Jurkat, Clone E6-1 (cell line): ENCODE results near the gene MKRN2OS. TPM values are rescaled to one million over a fixed set of nuclear protein-coding genes. Genes with fewer than 3 reads are reported as not detected.

Source experiments
- DNase-seq: peaks from one replicate; pipeline ENCODE4 v3.0.0-alpha.2; 2011; ENCODE audit warnings: low read depth, low spot score
- H3K4me3 ChIP-seq: 2 replicates; pipeline ENCODE4 v1.5.1; 2011; ENCODE audit warnings: mild to moderate bottlenecking, low read length, control low read depth, moderate library complexity
- polyA plus RNA-seq: library from polyadenylated mRNA; unstranded; fragments of >200 nt; gene quantifications from one replicate; pipeline ENCODE4 v1.2.1, GENCODE V29; 2012; ENCODE audit warnings: missing spikeins; ENCODE audit not compliant: insufficient read length, insufficient read depth

The MKRN2OS gene
- not detected for polyA plus RNA-seq

- H3K4me3 ChIP-seq: no peak within 1 kb of the TSS
Measured at GRCh38 chr3:12545473-12545791, at the start of gene MKRN2OS. MKRN2OS (minus strand) TSS chr3:12545499; CDS start chr3:12545464, 35 bp downstream.

GRCh38 chr3:12593473-12593872 is 48.2 kb upstream of the MKRN2OS start:
- no peak overlapping the region for H3K4me3 ChIP-seq
- DNase-seq: no peak

More at GRCh38 chr3:12545473-12545791, at the start of gene MKRN2OS:
- DNase-seq: no peak

DNA sequence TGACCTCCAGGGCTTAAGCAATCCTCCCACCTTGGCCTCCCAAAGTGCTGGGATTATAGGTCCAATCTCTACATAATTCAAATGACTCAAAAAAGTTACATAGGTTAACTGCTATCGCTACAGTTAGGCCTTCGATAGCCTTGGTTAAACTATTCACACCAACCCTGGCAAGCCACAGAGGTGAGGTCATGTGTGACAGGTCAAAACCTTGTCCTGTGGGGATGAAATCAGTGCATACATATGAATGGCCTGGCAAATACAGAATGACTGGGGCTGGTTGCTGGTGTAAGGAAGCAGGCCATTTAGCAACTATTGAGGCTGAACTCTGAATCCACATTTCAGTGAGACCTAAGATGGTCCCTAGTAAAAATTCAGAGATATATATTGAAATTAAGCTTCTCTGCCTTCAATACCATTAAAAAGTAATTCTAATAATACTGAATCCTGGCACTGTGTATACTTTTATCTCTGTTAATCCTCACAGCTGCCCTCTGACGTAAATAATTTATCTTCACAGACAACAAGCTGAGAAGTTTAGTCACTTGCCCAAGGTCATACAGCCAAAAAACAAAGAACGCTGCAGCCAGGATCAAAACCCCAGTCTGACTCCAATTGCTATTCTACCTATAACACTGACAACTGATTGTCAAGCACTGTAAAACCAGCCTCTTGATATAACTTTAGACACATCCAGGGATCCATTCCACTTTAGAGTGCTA is 46.9 kb upstream of the MKRN2OS start:
- DNase-seq: no peak
- H3K4me3 ChIP-seq: no peak overlapping the region

GRCh38 chr3:12591456-12591855 is 46.2 kb upstream of the MKRN2OS start:
- no peak for DNase-seq
- H3K4me3 ChIP-seq: no peak overlapping the region

GRCh38 chr3:12590096-12590495 is 44.8 kb upstream of the MKRN2OS start:
- DNase-seq: no peak
- H3K4me3 ChIP-seq: no peak overlapping the region

DNA sequence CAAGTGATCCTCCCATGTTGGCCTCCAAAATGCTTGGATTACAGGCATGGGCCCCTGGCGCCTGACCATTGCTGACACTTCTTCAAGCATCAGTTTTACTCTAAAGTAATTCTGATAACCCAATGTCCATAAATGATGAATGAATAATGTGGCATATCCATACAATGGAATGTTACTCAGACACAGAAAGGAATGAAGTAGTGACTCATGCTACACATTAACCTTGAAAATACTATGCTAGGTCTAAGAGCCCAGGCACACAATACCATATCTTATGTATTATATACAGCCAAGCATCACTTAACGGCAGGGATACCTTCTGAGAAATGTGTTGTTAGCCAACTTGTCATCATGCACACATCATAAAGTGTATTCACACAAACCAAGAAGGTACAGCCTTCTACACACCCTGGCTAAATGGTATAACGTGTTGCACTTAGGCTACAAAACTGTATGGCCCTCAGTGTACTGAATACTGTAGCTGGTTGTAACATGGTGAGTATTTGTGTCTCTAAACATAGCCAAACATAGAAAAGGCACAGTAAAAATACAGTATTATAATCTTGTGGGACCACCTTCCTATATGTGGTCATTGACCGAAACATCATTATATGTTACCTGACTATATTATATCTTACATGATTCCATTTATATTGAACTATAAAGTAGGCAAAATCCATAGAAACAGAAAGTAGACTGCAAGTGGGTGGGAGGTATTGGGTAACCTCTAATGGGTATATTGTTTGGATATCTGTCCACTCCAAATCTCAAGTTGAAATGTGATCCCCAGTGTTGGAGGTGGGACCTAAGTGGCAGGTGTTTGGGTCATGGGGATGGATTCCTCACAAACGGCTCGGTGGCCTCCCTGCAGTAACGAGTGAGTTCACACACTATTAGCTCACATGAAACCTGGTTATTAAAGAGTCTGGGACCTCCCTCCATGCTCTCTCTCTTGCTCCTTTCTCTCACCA is 43.0 kb upstream of the MKRN2OS start:
- DNase-seq: no peak
- no peak overlapping the region for H3K4me3 ChIP-seq

GRCh38 chr3:12586403-12586802 is 41.1 kb upstream of the MKRN2OS start:
- no peak overlapping the region for H3K4me3 ChIP-seq
- no peak for DNase-seq

GRCh38 chr3:12585970-12586369 is 40.7 kb upstream of the MKRN2OS start:
- DNase-seq: no peak
- no peak overlapping the region for H3K4me3 ChIP-seq

DNA sequence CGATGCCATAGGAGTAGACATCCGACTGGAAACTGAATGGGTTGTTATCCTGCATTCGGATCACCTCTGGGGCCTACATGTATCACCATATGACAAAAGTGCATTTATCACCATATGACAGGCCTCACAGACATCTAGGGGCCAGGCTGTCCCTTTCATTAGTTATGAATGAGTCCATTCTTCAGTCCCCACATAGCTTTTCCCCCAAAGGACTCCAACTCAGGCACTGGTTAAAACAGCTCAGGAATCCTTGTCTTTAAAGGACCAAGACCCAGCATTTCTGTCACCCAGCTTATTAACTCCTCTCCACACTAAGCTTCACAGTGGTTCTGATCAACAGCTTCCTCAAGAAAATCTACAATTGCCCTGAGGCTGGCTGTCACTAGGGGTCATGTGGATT is 39.9 kb upstream of the MKRN2OS start:
- H3K4me3 ChIP-seq: no peak overlapping the region
- no peak for DNase-seq

DNA sequence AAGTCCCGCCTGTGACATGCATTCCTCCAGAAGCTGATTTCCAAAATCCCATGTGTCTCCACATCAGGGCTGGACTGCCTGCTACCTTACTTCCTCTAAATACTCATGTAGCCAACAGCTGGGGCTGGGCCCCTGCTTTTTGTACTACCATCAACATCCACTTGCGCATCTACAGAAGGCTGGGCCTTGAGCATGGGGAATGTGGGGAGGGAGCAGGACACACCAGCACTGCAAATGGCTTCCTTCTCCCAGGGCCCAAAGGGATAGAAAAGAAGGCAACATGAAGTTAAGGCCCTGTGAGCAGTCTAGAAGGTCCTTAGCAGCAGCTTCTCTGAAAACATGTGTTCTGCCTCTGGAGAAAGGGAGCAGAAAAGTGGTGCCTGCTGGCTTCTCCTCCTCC is 38.8 kb upstream of the MKRN2OS start:
- no peak for DNase-seq
- no peak overlapping the region for H3K4me3 ChIP-seq

DNA sequence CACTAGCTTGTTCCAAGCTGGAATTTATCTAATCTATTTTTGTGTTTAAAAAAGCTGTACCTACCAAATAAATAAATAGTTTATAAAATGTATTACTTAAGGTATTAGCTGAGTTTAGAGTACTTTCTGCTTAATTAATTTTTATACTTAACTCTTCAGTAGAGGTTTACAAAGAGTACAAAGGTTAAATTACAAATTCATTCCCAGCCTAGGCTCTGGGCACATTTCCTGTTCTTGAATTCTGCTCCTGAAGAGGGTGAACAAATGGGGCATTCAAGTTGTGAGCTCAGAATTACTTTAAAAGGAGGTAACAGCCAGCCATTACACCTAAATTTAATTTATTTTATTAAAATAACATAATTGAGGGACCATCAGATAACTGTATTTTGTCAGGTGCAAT is 38.0 kb upstream of the MKRN2OS start:
- DNase-seq: no peak

DNA sequence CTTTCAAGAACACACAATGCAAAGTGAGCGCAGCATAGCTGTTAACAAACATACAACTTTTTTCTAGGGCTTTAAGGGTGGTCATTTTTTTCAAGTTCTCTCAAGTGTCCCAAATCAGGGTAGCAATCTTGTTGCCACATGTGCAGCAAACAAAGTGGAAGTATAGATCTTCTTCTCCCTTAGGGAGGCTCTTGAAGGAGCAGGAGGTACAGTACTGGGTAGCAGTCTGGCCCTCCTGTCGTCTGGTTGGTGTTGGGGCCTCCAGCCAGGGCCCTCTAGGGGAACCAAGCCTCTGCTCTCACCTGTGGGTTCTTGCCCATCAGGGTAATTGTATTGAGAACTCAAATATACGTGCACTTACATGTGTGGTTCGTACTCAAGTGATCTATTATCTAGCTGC is 37.4 kb upstream of the MKRN2OS start:
- no peak for DNase-seq
- no peak overlapping the region for H3K4me3 ChIP-seq

More for the DNA sequence above, 38.0 kb upstream of the MKRN2OS start:
- H3K4me3 ChIP-seq: no peak overlapping the region

GRCh38 chr3:12579905-12580304 is 34.6 kb upstream of the MKRN2OS start:
- no peak for DNase-seq
- H3K4me3 ChIP-seq: no peak overlapping the region

- DNase-seq: no peak
- no peak overlapping the region for H3K4me3 ChIP-seq
Measured at GRCh38 chr3:12579456-12579855, 34.2 kb upstream of the MKRN2OS start.

- DNase-seq: no peak
- H3K4me3 ChIP-seq: no peak overlapping the region
Measured at GRCh38 chr3:12578742-12579141, 33.4 kb upstream of the MKRN2OS start.

GRCh38 chr3:12577379-12577778 is 32.1 kb upstream of the MKRN2OS start:
- DNase-seq: no peak
- no peak overlapping the region for H3K4me3 ChIP-seq

DNA sequence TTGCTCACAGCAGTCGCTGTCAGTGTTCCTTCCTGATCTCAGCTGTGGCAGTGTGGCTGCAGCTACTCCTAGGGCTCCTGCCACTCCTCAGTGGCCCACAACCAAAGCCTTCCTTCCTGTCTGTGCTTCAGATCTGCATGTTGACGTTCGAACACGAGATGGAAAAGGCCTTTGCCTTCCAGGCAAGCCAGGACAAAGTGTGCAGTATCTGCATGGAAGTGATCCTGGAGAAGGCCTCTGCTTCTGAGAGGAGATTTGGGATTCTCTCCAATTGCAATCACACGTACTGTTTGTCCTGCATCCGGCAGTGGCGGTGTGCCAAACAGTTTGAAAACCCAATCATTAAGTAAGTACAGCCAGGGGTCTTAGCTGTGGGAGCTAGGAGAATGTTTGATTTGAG is 29.4 kb upstream of the MKRN2OS start:
- H3K4me3 ChIP-seq: no peak overlapping the region
- DNase-seq: no peak

DNA sequence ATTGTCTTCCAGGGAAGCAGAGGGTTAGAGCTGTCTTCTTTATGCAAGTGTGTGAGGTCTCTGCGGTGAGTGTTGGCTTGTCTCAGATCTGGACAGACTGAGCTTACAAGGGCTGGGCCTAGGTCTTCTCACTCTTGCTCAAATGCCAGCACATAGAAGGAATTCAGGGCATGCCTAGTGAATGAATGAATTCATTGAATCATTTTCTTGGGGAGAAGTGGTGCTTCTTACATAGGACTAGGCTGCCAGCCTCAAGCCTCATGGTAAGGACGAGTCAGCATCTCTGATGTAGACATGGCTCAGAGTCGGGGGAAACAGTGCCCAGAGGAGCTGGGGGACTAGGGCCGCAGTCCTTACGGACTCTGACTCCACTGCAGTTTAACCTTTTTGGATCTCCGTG is 28.8 kb upstream of the MKRN2OS start:
- no peak for DNase-seq
- no peak overlapping the region for H3K4me3 ChIP-seq

GRCh38 chr3:12571986-12572385 is 26.7 kb upstream of the MKRN2OS start:
- no peak overlapping the region for H3K4me3 ChIP-seq
- DNase-seq: no peak

- DNase-seq: no peak
Measured at GRCh38 chr3:12569836-12570235, 24.5 kb upstream of the MKRN2OS start.

More at GRCh38 chr3:12569836-12570235, 24.5 kb upstream of the MKRN2OS start:
- no peak overlapping the region for H3K4me3 ChIP-seq
